HG03039 (cell line): ENCODE measurements around the gene SRGAP2.
A peak's percentile ranks its signal among the peaks of the same experiment; 100 is the strongest.
"Not testable (repeated sequence)": the region's sequence is repeated elsewhere in the genome, so short reads cannot be mapped to it uniquely, and the experiment has no call there.

Source experiments
- ATAC-seq: cut with Tn5 transposase; IDR thresholded peaks from one replicate; pipeline ENCODE4 v1.9.1; 2021; ENCODE audit warnings: mild to moderate bottlenecking, moderate library complexity; ENCODE audit not compliant: unreplicated experiment

SRGAP2 gene

GRCh38 chr1:206203364-206204158, at the start of gene SRGAP2:
SRGAP2 (plus strand) TSS chr1:206203541; CDS start chr1:206205971, 2,430 bp downstream.
- peak; percentile 5 for ATAC-seq

- not testable (repeated sequence) for ATAC-seq
These were observed 35.9 kb upstream of the SRGAP2 start for GRCh38 chr1:206167350-206168029.

- ATAC-seq: not testable (repeated sequence)
These were observed 33.5 kb upstream of the SRGAP2 start for GRCh38 chr1:206169794-206170193.

GRCh38 chr1:206173110-206173719, 30.1 kb upstream of the SRGAP2 start:
- not testable (repeated sequence) for ATAC-seq

- not testable (repeated sequence) for ATAC-seq
These were observed 29.0 kb upstream of the SRGAP2 start for GRCh38 chr1:206174182-206174868.

- not testable (repeated sequence) for ATAC-seq
These were observed 27.8 kb upstream of the SRGAP2 start for GRCh38 chr1:206175459-206176113.

- ATAC-seq: not testable (repeated sequence)
These were observed 27.2 kb upstream of the SRGAP2 start for GRCh38 chr1:206176114-206176502.

- not testable (repeated sequence) for ATAC-seq
These were observed 25.0 kb upstream of the SRGAP2 start for GRCh38 chr1:206178061-206178989.

- ATAC-seq: not testable (repeated sequence)
These were observed 23.7 kb upstream of the SRGAP2 start for GRCh38 chr1:206179666-206180065.

- not testable (repeated sequence) for ATAC-seq
These were observed 20.7 kb upstream of the SRGAP2 start for GRCh38 chr1:206182368-206183317.

GRCh38 chr1:206183788-206184187, 19.6 kb upstream of the SRGAP2 start:
- not testable (repeated sequence) for ATAC-seq

- not testable (repeated sequence) for ATAC-seq
These were observed 17.6 kb upstream of the SRGAP2 start for GRCh38 chr1:206185778-206186177.

- not testable (repeated sequence) for ATAC-seq
These were observed 16.5 kb upstream of the SRGAP2 start for GRCh38 chr1:206186826-206187225.

- not testable (repeated sequence) for ATAC-seq
These were observed 8.2 kb upstream of the SRGAP2 start for GRCh38 chr1:206195182-206195581.

GRCh38 chr1:206196748-206197424, 6.5 kb upstream of the SRGAP2 start:
- ATAC-seq: not testable (repeated sequence)

GRCh38 chr1:206202789-206203363, 465 bp upstream of the SRGAP2 start, which contains the start of gene FAM72A:
FAM72A (minus strand) TSS chr1:206202839; CDS start chr1:206202025, 814 bp downstream.
- peak; percentile 82 for ATAC-seq

GRCh38 chr1:206204159-206204511, 794 bp downstream of the SRGAP2 start:
- ATAC-seq: not testable (repeated sequence)
